ENCODE results near the gene RNF212.

The RNF212 gene

DNA sequence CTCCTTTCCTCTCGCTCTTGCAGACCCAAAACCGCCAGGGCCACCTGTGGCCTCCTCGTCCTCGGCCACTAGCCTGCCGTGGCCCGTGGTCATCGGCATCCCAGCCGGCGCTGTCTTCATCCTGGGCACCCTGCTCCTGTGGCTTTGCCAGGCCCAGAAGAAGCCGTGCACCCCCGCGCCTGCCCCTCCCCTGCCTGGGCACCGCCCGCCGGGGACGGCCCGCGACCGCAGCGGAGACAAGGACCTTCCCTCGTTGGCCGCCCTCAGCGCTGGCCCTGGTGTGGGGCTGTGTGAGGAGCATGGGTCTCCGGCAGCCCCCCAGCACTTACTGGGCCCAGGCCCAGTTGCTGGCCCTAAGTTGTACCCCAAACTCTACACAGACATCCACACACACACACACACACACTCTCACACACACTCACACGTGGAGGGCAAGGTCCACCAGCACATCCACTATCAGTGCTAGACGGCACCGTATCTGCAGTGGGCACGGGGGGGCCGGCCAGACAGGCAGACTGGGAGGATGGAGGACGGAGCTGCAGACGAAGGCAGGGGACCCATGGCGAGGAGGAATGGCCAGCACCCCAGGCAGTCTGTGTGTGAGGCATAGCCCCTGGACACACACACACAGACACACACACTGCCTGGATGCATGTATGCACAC is 88.3 kb downstream of the RNF212 start:
- Histone ChIP-seq H3K27ac (no peak overlapping the region), H3K4me1 (ENCODE audit: control insufficient read depth in 1 of 2, insufficient read depth in 1 of 2, low read depth in 1 of 2, low read length in 1 of 2) (no peaks in the 10 kb centered on the region), H3K36me3 (no peaks in the 10 kb centered on the region), H3K27me3 (no peaks in the 10 kb centered on the region), H3K4me3 (ENCODE audit: low read depth in 1 of 2, low read length in 1 of 2) (no peak overlapping the region), H3K9me3 (no peaks in the 10 kb centered on the region)
- TF ChIP-seq, protein P1, sequence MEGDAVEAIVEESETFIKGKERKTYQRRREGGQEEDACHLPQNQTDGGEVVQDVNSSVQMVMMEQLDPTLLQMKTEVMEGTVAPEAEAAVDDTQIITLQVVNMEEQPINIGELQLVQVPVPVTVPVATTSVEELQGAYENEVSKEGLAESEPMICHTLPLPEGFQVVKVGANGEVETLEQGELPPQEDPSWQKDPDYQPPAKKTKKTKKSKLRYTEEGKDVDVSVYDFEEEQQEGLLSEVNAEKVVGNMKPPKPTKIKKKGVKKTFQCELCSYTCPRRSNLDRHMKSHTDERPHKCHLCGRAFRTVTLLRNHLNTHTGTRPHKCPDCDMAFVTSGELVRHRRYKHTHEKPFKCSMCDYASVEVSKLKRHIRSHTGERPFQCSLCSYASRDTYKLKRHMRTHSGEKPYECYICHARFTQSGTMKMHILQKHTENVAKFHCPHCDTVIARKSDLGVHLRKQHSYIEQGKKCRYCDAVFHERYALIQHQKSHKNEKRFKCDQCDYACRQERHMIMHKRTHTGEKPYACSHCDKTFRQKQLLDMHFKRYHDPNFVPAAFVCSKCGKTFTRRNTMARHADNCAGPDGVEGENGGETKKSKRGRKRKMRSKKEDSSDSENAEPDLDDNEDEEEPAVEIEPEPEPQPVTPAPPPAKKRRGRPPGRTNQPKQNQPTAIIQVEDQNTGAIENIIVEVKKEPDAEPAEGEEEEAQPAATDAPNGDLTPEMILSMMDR (IDR thresholded peaks at IDR 0.05): no peak

DNA sequence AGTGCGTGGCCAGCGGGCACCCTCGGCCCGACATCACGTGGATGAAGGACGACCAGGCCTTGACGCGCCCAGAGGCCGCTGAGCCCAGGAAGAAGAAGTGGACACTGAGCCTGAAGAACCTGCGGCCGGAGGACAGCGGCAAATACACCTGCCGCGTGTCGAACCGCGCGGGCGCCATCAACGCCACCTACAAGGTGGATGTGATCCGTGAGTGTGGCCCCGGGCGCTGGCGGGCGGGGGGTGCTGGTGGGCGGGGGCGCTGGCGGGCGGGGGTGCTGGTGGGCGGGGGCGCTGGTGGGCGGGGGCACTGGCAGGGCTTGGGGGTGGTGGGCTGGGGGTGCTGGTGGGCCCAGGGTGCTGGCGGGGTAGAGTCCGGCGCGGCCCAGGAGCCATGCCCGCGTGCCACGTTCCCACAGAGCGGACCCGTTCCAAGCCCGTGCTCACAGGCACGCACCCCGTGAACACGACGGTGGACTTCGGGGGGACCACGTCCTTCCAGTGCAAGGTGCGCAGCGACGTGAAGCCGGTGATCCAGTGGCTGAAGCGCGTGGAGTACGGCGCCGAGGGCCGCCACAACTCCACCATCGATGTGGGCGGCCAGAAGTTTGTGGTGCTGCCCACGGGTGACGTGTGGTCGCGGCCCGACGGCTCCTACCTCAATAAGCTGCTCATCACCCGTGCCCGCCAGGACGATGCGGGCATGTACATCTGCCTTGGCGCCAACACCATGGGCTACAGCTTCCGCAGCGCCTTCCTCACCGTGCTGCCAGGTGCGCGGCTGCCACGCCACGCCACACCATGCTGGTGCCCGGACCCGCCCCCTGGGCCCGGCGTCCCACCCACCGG is 89.2 kb downstream of the RNF212 start:
- Histone ChIP-seq H3K27me3 (no peaks in the 10 kb centered on the region), H3K4me3 (ENCODE audit: low read depth in 1 of 2, low read length in 1 of 2) (no peak overlapping the region), H3K27ac (no peak overlapping the region), H3K36me3 (no peaks in the 10 kb centered on the region), H3K4me1 (ENCODE audit: control insufficient read depth in 1 of 2, insufficient read depth in 1 of 2, low read depth in 1 of 2, low read length in 1 of 2) (no peaks in the 10 kb centered on the region), H3K9me3 (no peaks in the 10 kb centered on the region)
- TF ChIP-seq, protein P1 (IDR thresholded peaks at IDR 0.05): no peak

DNA sequence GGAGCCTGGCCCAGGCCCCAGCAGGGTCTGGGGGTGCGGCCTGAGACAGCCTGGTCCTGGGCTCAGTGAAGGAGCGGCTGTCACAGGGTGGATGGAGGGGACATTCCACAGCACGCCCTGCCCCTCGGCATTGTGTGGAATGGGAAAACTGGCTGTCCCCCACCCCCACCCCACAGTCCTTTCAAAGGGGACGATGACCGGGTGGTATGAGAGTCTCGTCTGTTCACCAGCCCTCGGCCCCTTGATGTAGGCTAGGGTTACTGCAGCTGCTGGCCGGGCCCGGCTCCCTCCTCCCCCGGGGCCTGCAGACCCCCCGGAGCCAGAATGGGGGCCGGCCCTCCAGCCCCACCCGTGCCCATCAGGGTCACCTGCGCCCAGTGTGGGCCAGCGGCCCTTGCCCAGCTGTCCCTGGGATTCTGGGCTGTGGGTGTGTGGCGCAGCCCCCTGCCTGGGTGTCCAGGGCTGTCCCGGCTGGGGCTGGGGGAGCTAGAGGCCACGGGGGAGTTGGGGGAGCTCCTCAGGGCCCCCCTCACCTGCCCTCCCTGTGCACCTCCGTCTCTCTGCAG is 90.2 kb downstream of the RNF212 start:
- Histone ChIP-seq H3K9me3 (no peaks in the 10 kb centered on the region), H3K4me3 (ENCODE audit: low read depth in 1 of 2, low read length in 1 of 2) (no peak overlapping the region), H3K36me3 (no peaks in the 10 kb centered on the region), H3K4me1 (ENCODE audit: control insufficient read depth in 1 of 2, insufficient read depth in 1 of 2, low read depth in 1 of 2, low read length in 1 of 2) (no peaks in the 10 kb centered on the region), H3K27ac (no peak overlapping the region), H3K27me3 (no peaks in the 10 kb centered on the region)
- TF ChIP-seq, protein P1 (IDR thresholded peaks at IDR 0.05): no peak

DNA sequence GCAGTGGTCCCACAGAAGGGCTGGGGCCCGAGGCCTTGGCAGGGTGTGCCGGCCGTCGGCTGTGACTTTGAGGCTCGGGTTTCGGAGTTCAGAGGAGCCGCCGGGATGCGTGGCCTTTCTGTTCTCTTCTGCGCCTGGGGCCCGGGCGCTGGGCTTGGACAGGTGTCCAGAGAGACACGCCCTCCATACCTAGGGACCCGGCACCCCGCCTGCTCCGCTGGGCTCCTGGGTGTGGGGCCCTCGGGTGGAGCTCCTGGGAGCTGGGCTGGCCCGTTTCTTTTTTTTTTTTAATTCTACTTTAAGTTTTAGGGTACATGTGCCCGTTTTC is 90.7 kb downstream of the RNF212 start:
- Histone ChIP-seq H3K36me3 (no peaks in the 10 kb centered on the region), H3K4me3 (ENCODE audit: low read depth in 1 of 2, low read length in 1 of 2) (no peak overlapping the region), H3K27me3 (no peaks in the 10 kb centered on the region), H3K9me3 (no peaks in the 10 kb centered on the region), H3K27ac (no peak overlapping the region), H3K4me1 (ENCODE audit: control insufficient read depth in 1 of 2, insufficient read depth in 1 of 2, low read depth in 1 of 2, low read length in 1 of 2) (no peaks in the 10 kb centered on the region)
- TF ChIP-seq, protein P1 (IDR thresholded peaks at IDR 0.05): no peak

DNA sequence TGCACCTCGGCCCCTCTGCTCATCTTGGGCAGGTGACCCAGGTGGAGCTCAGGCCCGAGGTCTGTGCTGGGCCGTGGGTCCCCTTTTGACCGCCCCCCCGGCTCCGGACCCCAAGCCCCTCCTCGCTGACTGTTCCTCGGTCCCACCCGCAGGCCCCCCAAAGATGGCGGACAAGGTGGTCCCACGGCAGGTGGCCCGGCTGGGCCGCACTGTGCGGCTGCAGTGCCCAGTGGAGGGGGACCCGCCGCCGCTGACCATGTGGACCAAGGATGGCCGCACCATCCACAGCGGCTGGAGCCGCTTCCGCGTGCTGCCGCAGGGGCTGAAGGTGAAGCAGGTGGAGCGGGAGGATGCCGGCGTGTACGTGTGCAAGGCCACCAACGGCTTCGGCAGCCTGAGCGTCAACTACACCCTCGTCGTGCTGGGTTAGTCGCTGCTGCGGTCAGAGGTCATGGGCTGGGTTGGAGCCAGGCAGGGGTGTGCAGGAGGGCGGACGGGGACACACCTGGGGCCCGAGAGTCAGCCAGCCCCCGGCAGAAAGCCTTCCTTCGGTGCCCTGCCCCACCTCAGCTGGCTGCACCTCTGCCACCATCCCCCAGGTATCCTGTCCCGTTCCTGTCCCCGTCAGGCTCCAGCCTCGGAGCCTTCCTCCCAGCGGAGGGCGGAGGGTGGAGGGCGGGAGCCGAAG is 91.2 kb downstream of the RNF212 start:
- no peak overlapping the region for H3K27ac ChIP-seq
- no peaks in the 10 kb centered on the region for H3K9me3 ChIP-seq
- H3K36me3 ChIP-seq: no peaks in the 10 kb centered on the region
- H3K4me1 ChIP-seq (ENCODE audit: control insufficient read depth in 1 of 2, insufficient read depth in 1 of 2, low read depth in 1 of 2, low read length in 1 of 2): no peaks in the 10 kb centered on the region
- H3K4me3 ChIP-seq (ENCODE audit: low read depth in 1 of 2, low read length in 1 of 2): no peak overlapping the region
- H3K27me3 ChIP-seq: no peaks in the 10 kb centered on the region
- TF ChIP-seq, protein P1 (IDR thresholded peaks at IDR 0.05): no peak

All from neutrophil (primary cell).